Parathyroid adenoma (tissue), 2 donors: ENCODE measurements around the gene RHBDD3.

ENCODE experiments used
- H2AFZ ChIP-seq: fragments of 300-600 bp; sonication (generic); one replicate; pipeline ENCODE4 v1.7.0; 2017; ENCODE audit warnings: antibody characterized with exemption, mild to moderate bottlenecking
- H3K27ac ChIP-seq: fragments of 300-600 bp; sonication (generic); one replicate; pipeline ENCODE4 v1.7.0; 2017
- H3K27me3 ChIP-seq: fragments of 300-600 bp; sonication (generic); one replicate; pipeline ENCODE4 v1.7.0; 2017; ENCODE audit warnings: low read length; ENCODE audit not compliant: control insufficient read depth, insufficient read depth
- H3K36me3 ChIP-seq: fragments of 300-600 bp; sonication (generic); one replicate; pipeline ENCODE4 v1.7.0; 2017; ENCODE audit warnings: low read length; ENCODE audit not compliant: control insufficient read depth, insufficient read depth
- H3K4me1 ChIP-seq: fragments of 300-600 bp; sonication (generic); one replicate; pipeline ENCODE4 v1.7.0; 2017; ENCODE audit warnings: control low read depth
- H3K4me2 ChIP-seq: fragments of 300-600 bp; sonication (generic); one replicate; pipeline ENCODE4 v1.7.0; 2017; ENCODE audit warnings: low read length
- H3K4me3 ChIP-seq: fragments of 300-600 bp; sonication (generic); one replicate; pipeline ENCODE4 v1.7.0; 2017; ENCODE audit warnings: low read depth, low read length
- H3K79me2 ChIP-seq: fragments of 300-600 bp; sonication (generic); one replicate; pipeline ENCODE4 v1.7.0; 2017; ENCODE audit warnings: control low read depth
- H3K9ac ChIP-seq: fragments of 300-600 bp; sonication (generic); one replicate; pipeline ENCODE4 v1.7.0; 2017; ENCODE audit warnings: mild to moderate bottlenecking
- H3K9me3 ChIP-seq: fragments of 300-600 bp; sonication (generic); one replicate; pipeline ENCODE4 v1.7.0; 2017; ENCODE audit warnings: low read length; ENCODE audit not compliant: control insufficient read depth
- TF ChIP-seq, protein P1 (sequence below): fragments of 300-600 bp; sonication (generic); IDR thresholded peaks from one replicate; pipeline ENCODE4 v1.7.0; 2017; ENCODE audit warnings: antibody characterized with exemption, mild to moderate bottlenecking
- donor health status: primary hyperparathyroidism.

The RHBDD3 gene

DNA sequence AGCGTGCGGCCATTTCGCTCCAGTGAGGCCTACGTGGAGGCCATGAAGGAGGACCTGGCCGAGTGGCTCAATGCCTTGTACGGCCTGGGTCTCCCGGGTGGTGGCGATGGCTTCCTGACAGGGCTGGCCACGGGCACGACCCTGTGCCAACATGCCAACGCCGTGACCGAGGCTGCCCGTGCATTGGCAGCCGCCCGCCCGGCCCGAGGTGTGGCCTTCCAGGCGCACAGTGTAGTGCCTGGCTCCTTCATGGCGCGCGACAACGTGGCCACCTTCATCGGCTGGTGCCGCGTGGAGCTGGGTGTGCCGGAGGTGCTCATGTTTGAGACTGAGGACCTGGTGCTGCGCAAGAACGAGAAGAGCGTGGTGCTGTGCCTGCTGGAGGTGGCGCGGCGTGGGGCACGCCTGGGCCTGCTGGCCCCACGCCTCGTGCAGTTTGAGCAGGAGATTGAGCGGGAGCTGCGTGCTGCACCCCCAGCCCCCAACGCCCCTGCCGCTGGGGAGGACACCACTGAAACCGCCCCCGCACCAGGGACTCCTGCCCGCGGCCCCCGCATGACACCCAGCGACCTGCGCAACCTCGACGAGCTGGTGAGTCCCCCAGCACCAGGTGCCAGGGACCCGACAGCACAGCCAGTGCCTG lies 40.5 kb upstream of the RHBDD3 start:
- H3K27ac ChIP-seq: no peak overlapping the region
- TF ChIP-seq, protein P1, sequence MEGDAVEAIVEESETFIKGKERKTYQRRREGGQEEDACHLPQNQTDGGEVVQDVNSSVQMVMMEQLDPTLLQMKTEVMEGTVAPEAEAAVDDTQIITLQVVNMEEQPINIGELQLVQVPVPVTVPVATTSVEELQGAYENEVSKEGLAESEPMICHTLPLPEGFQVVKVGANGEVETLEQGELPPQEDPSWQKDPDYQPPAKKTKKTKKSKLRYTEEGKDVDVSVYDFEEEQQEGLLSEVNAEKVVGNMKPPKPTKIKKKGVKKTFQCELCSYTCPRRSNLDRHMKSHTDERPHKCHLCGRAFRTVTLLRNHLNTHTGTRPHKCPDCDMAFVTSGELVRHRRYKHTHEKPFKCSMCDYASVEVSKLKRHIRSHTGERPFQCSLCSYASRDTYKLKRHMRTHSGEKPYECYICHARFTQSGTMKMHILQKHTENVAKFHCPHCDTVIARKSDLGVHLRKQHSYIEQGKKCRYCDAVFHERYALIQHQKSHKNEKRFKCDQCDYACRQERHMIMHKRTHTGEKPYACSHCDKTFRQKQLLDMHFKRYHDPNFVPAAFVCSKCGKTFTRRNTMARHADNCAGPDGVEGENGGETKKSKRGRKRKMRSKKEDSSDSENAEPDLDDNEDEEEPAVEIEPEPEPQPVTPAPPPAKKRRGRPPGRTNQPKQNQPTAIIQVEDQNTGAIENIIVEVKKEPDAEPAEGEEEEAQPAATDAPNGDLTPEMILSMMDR: no peak
- H3K27me3 ChIP-seq: no peaks in the 10 kb centered on the region
- H3K9ac ChIP-seq: no peak overlapping the region
- no peaks in the 10 kb centered on the region for H3K79me2 ChIP-seq
- no peaks in the 10 kb centered on the region for H3K36me3 ChIP-seq
- no peak overlapping the region for H3K4me2 ChIP-seq
- no peaks in the 10 kb centered on the region for H3K9me3 ChIP-seq
- no peaks in the 10 kb centered on the region for H3K4me1 ChIP-seq
- no peak overlapping the region for H2AFZ ChIP-seq
- H3K4me3 ChIP-seq: no peak overlapping the region

DNA sequence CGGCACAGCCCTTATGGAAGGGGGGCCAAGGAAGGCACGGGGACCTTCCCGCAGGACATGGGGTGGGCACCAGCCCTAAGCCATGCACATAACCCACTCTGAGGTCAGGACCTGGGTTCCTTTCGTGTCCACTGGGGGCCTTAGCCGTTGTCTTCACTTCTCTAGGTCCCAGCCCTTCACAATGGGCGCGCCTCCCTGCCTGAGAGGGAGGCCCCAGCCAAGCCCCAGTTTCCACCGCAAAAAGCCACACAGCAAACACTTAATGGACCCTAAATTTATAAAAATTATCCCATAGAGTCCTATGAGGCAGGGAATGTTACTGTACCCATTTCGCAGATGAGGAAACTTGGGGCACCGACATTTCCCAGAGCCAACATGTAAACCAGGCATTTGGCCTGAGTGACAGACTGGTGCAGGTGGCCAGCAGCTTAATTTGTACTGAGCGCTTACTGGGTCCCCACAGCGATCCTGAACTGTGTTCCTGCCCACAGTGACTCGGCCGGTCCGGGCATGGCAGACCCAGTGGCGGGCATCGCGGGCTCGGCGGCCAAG lies 39.9 kb upstream of the RHBDD3 start:
- TF ChIP-seq, protein P1: no peak
- H3K36me3 ChIP-seq: no peaks in the 10 kb centered on the region
- H3K9me3 ChIP-seq: no peaks in the 10 kb centered on the region
- peak overlapping the region; percentile 75 for H3K4me3 ChIP-seq
- no peaks in the 10 kb centered on the region for H3K79me2 ChIP-seq
- no peak overlapping the region for H3K9ac ChIP-seq
- H3K27me3 ChIP-seq: no peaks in the 10 kb centered on the region
- peak overlapping the region; percentile 75 for H3K4me2 ChIP-seq
- no peaks in the 10 kb centered on the region for H3K4me1 ChIP-seq
- no peak overlapping the region for H2AFZ ChIP-seq
- no peak overlapping the region for H3K27ac ChIP-seq

DNA sequence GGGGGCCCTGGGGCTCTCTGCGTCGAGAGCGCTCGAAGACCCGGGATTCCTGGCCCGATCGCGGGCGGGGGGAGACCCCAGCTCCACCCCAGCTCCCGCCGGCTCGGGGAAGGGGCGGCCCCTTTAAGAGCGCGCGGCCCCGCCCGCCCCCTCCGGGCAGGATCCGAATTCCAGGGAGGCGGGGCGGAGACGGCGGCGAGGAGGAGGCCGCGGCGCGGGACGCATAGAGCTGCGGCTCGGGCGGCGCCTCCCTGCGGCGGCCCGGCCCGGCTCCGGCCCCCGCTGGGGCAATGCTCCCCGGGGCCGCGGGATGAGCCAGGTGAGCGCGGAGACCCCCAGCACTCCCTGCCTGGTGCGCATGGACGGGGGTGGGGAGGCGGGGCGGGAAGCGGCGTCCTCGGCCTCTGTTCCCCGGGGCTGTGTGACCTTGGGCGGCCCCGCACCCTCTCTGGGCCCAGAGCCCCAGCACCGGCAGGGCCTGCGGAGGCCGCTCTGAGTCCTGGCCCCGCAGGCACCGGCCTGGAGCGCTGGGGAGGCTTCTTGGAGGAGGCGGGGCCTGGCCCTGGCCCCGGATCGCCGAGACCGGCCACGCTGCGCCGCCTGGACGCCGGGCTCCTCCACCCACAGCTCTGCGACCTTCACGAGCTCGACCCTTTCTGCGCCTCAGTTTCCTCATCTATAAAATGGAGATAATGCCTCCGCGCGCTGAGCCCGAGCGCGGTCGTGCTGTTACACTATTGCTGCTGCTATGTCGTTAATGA lies 39.2 kb upstream of the RHBDD3 start:
- Histone ChIP-seq H3K4me1 (no peaks in the 10 kb centered on the region), H3K27ac (peak overlapping the region; percentile 45), H3K9me3 (no peaks in the 10 kb centered on the region), H3K79me2 (no peaks in the 10 kb centered on the region), H2AFZ (peak overlapping the region; percentile 80), H3K4me3 (peak overlapping the region; percentile 75), H3K4me2 (peak overlapping the region; percentile 75), H3K27me3 (no peaks in the 10 kb centered on the region), H3K9ac (no peak overlapping the region), H3K36me3 (no peaks in the 10 kb centered on the region)
- TF ChIP-seq, protein P1: no peak

DNA sequence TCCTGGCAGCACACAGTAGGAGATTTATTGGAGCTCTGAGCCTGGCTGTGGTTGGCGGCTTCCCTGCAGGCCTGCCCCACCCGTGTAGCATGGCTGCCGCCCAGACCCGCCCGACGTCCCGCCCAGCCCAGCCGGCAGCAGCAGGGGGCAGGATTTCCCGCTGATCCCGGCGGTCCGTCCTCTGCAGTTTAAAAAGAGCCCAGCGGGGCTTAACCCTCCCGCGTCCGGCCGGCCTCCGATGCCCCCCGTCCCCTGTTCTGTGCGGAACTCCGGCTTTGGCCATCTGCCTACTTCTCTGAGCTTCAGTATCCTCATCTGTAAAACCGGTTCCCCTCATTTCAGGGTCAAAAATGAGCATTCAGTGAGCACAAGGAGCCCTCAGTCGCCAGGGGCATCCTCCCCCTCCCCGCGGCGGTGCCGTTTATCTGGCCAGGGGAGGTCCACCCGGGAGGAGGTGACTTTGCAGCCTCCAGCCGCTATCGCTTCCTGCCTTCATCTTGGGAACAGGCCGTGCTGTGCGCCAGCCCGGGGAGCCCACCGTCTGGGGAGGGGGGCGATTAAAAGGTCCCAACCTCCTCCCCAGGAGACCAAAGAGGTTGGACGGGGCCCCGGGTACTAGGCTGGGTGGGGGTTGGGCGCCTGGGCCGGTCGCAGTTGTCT lies 38.5 kb upstream of the RHBDD3 start, which contains the start of gene GAS2L1:
TSS of gene GAS2L1 (plus strand) at position 476 of the 660 bp plus-strand sequence. CDS start 1,456 bp downstream, outside the sequence.
- H3K4me1 ChIP-seq: no peaks in the 10 kb centered on the region
- H3K79me2 ChIP-seq: no peaks in the 10 kb centered on the region
- peak within 1 kb of the TSS; percentile 75 for H3K4me2 ChIP-seq
- peak within 1 kb of the TSS; percentile 80 for H2AFZ ChIP-seq
- H3K27me3 ChIP-seq: no peaks in the 10 kb centered on the region
- TF ChIP-seq, protein P1: peak; percentile 49
- no peak within 1 kb of the TSS for H3K9ac ChIP-seq
- no peaks in the 10 kb centered on the region for H3K9me3 ChIP-seq
- no peaks in the 10 kb centered on the region for H3K36me3 ChIP-seq
- H3K27ac ChIP-seq: peak within 1 kb of the TSS; percentile 45
- peak within 1 kb of the TSS; percentile 75 for H3K4me3 ChIP-seq
